Mucosa of stomach (tissue), 1 donor: Measurements from ENCODE around the gene LIMD2.
A peak's percentile ranks its signal among the peaks of the same experiment; 100 is the strongest.

Experiments
- H3K27me3 ChIP-seq: one replicate; pipeline ENCODE4 v1.7.0; 2013; ENCODE audit warnings: mild to moderate bottlenecking, low read length; ENCODE audit not compliant: control insufficient read depth, insufficient read depth
- H3K36me3 ChIP-seq: one replicate; pipeline ENCODE4 v1.7.0; 2013; ENCODE audit warnings: low read length; ENCODE audit not compliant: control insufficient read depth, insufficient read depth
- H3K4me1 ChIP-seq: one replicate; pipeline ENCODE4 v1.7.0; 2013; ENCODE audit warnings: mild to moderate bottlenecking, low read length; ENCODE audit not compliant: control insufficient read depth, insufficient read depth
- H3K4me3 ChIP-seq: one replicate; pipeline ENCODE4 v1.7.0; 2013; ENCODE audit warnings: low read length
- H3K9ac ChIP-seq: one replicate; pipeline ENCODE4 v1.7.0; 2013; ENCODE audit warnings: mild to moderate bottlenecking, low read length, moderate library complexity
- H3K9me3 ChIP-seq: one replicate; pipeline ENCODE4 v1.7.0; 2013; ENCODE audit warnings: mild to moderate bottlenecking, low read length, moderate library complexity; ENCODE audit not compliant: control insufficient read depth
- donor health status: Pancreatic carcinoma.

Gene LIMD2

GRCh38 chr17:63707151-63707550 lies 7.2 kb upstream of the LIMD2 start:
- no peaks in the 10 kb centered on the region for H3K9me3 ChIP-seq
- no peak overlapping the region for H3K4me3 ChIP-seq
- H3K36me3 ChIP-seq = no peaks in the 10 kb centered on the region
- no peak overlapping the region for H3K9ac ChIP-seq
- H3K27me3 ChIP-seq = no peaks in the 10 kb centered on the region
- H3K4me1 ChIP-seq = peaks cover 3% of the 10 kb centered on the region

- Histone ChIP-seq H3K36me3 (no peaks in the 10 kb centered on the region), H3K9me3 (no peaks in the 10 kb centered on the region), H3K9ac (no peak overlapping the region), H3K27me3 (no peaks in the 10 kb centered on the region), H3K4me3 (no peak overlapping the region), H3K4me1 (peaks cover 5% of the 10 kb centered on the region)
These were observed 6.6 kb upstream of the LIMD2 start for GRCh38 chr17:63706336-63707082.

GRCh38 chr17:63705657-63706056 lies 5.7 kb upstream of the LIMD2 start:
- peaks cover 12% of the 10 kb centered on the region for H3K4me1 ChIP-seq
- H3K36me3 ChIP-seq = no peaks in the 10 kb centered on the region
- H3K27me3 ChIP-seq = no peaks in the 10 kb centered on the region
- no peak overlapping the region for H3K4me3 ChIP-seq
- H3K9ac ChIP-seq = no peak overlapping the region
- no peaks in the 10 kb centered on the region for H3K9me3 ChIP-seq

GRCh38 chr17:63704836-63705235 lies 4.9 kb upstream of the LIMD2 start:
- Histone ChIP-seq H3K36me3 (no peaks in the 10 kb centered on the region), H3K4me1 (peaks cover 12% of the 10 kb centered on the region), H3K9ac (no peak overlapping the region), H3K9me3 (no peaks in the 10 kb centered on the region), H3K27me3 (peaks cover 3% of the 10 kb centered on the region), H3K4me3 (no peak overlapping the region)

- Histone ChIP-seq H3K9ac (no peak overlapping the region), H3K4me3 (no peak overlapping the region), H3K4me1 (peaks cover 12% of the 10 kb centered on the region), H3K9me3 (no peaks in the 10 kb centered on the region), H3K27me3 (peaks cover 5% of the 10 kb centered on the region), H3K36me3 (no peaks in the 10 kb centered on the region)
These were observed 4.3 kb upstream of the LIMD2 start for GRCh38 chr17:63704259-63704576.

- Histone ChIP-seq H3K36me3 (no peaks in the 10 kb centered on the region), H3K4me3 (no peak overlapping the region), H3K4me1 (peaks cover 16% of the 10 kb centered on the region), H3K9me3 (no peaks in the 10 kb centered on the region), H3K27me3 (peaks cover 6% of the 10 kb centered on the region), H3K9ac (no peak overlapping the region)
These were observed 3.8 kb upstream of the LIMD2 start for GRCh38 chr17:63703556-63704258.

GRCh38 chr17:63703029-63703428 lies 3.1 kb upstream of the LIMD2 start:
- H3K36me3 ChIP-seq = no peaks in the 10 kb centered on the region
- no peaks in the 10 kb centered on the region for H3K9me3 ChIP-seq
- peaks cover 23% of the 10 kb centered on the region for H3K4me1 ChIP-seq
- peaks cover 6% of the 10 kb centered on the region for H3K27me3 ChIP-seq
- no peak overlapping the region for H3K4me3 ChIP-seq
- no peak overlapping the region for H3K9ac ChIP-seq

GRCh38 chr17:63702721-63703015 lies 2.7 kb upstream of the LIMD2 start:
- Histone ChIP-seq H3K27me3 (peaks cover 6% of the 10 kb centered on the region), H3K9me3 (no peaks in the 10 kb centered on the region), H3K4me3 (no peak overlapping the region), H3K36me3 (no peaks in the 10 kb centered on the region), H3K9ac (no peak overlapping the region), H3K4me1 (peaks cover 25% of the 10 kb centered on the region)

- H3K9ac ChIP-seq = peak overlapping the region; percentile 1
- peaks cover 6% of the 10 kb centered on the region for H3K27me3 ChIP-seq
- no peaks in the 10 kb centered on the region for H3K9me3 ChIP-seq
- no peak overlapping the region for H3K4me3 ChIP-seq
- H3K36me3 ChIP-seq = no peaks in the 10 kb centered on the region
- peaks cover 25% of the 10 kb centered on the region for H3K4me1 ChIP-seq
These were observed 2.2 kb upstream of the LIMD2 start for GRCh38 chr17:63701868-63702720.

GRCh38 chr17:63701456-63701820 lies 1.5 kb upstream of the LIMD2 start:
- Histone ChIP-seq H3K9ac (peak overlapping the region; percentile 28), H3K4me1 (peaks cover 25% of the 10 kb centered on the region), H3K36me3 (no peaks in the 10 kb centered on the region), H3K27me3 (peaks cover 6% of the 10 kb centered on the region), H3K4me3 (no peak overlapping the region), H3K9me3 (no peaks in the 10 kb centered on the region)

GRCh38 chr17:63700528-63701455 lies 867 bp upstream of the LIMD2 start:
- no peaks in the 10 kb centered on the region for H3K36me3 ChIP-seq

More at GRCh38 chr17:63700528-63701455, 867 bp upstream of the LIMD2 start:
- Histone ChIP-seq H3K9me3 (no peaks in the 10 kb centered on the region), H3K4me1 (peaks cover 25% of the 10 kb centered on the region), H3K27me3 (peaks cover 6% of the 10 kb centered on the region), H3K9ac (peak overlapping the region; percentile 28), H3K4me3 (no peak overlapping the region)
